Bone marrow (tissue), 2 donors: ENCODE measurements around the gene ZFAND3.

Source experiments
- DNase-seq, 2 donors: peaks; one replicate each; lab custom pipeline; 2025; lab: John Stamatoyannopoulos, UW

The ZFAND3 gene

GRCh38 chr6:37819177-37819801, at the start of gene ZFAND3:
TSS of gene ZFAND3 (plus strand) at chr6:37819727. CDS start at chr6:37819946, 219 bp downstream.
- DNase-seq, result peak; percentile 94 to 98

GRCh38 chr6:37774028-37774680, 45.4 kb upstream of the ZFAND3 start:
- no peak for DNase-seq

GRCh38 chr6:37776566-37776965, 43.0 kb upstream of the ZFAND3 start:
- no peak for DNase-seq

GRCh38 chr6:37777272-37777834, 42.2 kb upstream of the ZFAND3 start:
- no peak for DNase-seq

- no peak for DNase-seq
Measured at GRCh38 chr6:37779111-37779800, 40.3 kb upstream of the ZFAND3 start.

GRCh38 chr6:37779902-37780628, 39.5 kb upstream of the ZFAND3 start:
- DNase-seq, result no peak

- no peak for DNase-seq
Measured at GRCh38 chr6:37781788-37782187, 37.7 kb upstream of the ZFAND3 start.

GRCh38 chr6:37783025-37783855, 36.3 kb upstream of the ZFAND3 start:
- DNase-seq, result no peak

- no peak for DNase-seq
Measured at GRCh38 chr6:37783856-37784584, 35.5 kb upstream of the ZFAND3 start.

- no peak for DNase-seq
Measured at GRCh38 chr6:37784585-37784967, 35.0 kb upstream of the ZFAND3 start.

GRCh38 chr6:37785002-37785662, 34.4 kb upstream of the ZFAND3 start:
- DNase-seq, result no peak

- no peak for DNase-seq
Measured at GRCh38 chr6:37785663-37786270, 33.8 kb upstream of the ZFAND3 start.

- no peak for DNase-seq
Measured at GRCh38 chr6:37787216-37787615, 32.3 kb upstream of the ZFAND3 start.

- no peak for DNase-seq
Measured at GRCh38 chr6:37788259-37788658, 31.3 kb upstream of the ZFAND3 start.

- DNase-seq, result peak; percentile 67 to 88
Measured at GRCh38 chr6:37791156-37791919, 28.2 kb upstream of the ZFAND3 start.

- no peak for DNase-seq
Measured at GRCh38 chr6:37792457-37793033, 27.0 kb upstream of the ZFAND3 start.

- no peak for DNase-seq
Measured at GRCh38 chr6:37793067-37793466, 26.5 kb upstream of the ZFAND3 start.

- DNase-seq, result no peak
Measured at GRCh38 chr6:37794825-37795224, 24.7 kb upstream of the ZFAND3 start.
